ENCODE data around the gene MRPL55. TPM values are rescaled to one million over a fixed set of nuclear protein-coding genes. Genes with fewer than 3 reads are reported as not detected.

MRPL55 gene
- total RNA-seq, 1 experiment from 2014 or later = 57.1 TPM

- no peak for ATAC-seq
- CTCF ChIA-PET = no interaction called here
Observed at GRCh38 chr1:228063251-228064191, 45.6 kb downstream of the MRPL55 start.

GRCh38 chr1:228062812-228063211, 46.3 kb downstream of the MRPL55 start:
- no peak overlapping the region for H3K9ac ChIP-seq (ENCODE audit: low read length)
- ChIA-PET POLR2A (no interaction called here), RAD21 (ENCODE audit: low non-redundant PET in 1 of 2, low total read pairs in 2 of 2, uncharacterized antibody in 2 of 2, unreplicated experiment in 2 of 2) (no interaction called here), CTCF (no interaction called here)
- no peaks in the 10 kb centered on the region for H3K9me3 ChIP-seq (ENCODE audit: control insufficient read depth in 1 of 2, insufficient read depth in 1 of 2, low read depth in 1 of 2, low read length in 2 of 2)
- H3K79me2 ChIP-seq (ENCODE audit: insufficient read depth, low read length) = no peaks in the 10 kb centered on the region
- H3K4me3 ChIP-seq (replicated peaks in 1 of 2; ENCODE audit: low read depth in 1 of 2, low read length in 2 of 2) = no peak overlapping the region
- H3K9me2 ChIP-seq (ENCODE audit: insufficient read depth) = no peaks in the 10 kb centered on the region
- no peaks in the 10 kb centered on the region for H3K36me3 ChIP-seq (ENCODE audit: control insufficient read depth in 1 of 2, insufficient read depth in 2 of 2, low read length in 2 of 2)
- H3K27ac ChIP-seq (ENCODE audit: low read depth, low read length) = no peak overlapping the region
- H4K20me1 ChIP-seq (ENCODE audit: insufficient read depth) = no peaks in the 10 kb centered on the region
- 0 out of 2 replicates have a peak, but pooled peaks cover 6% of the 10 kb centered on the region for H3K27me3 ChIP-seq (ENCODE audit: insufficient read depth, low read length)
- TF ChIP-seq EZH2 (IDR thresholded peaks at IDR 0.05) = no peak
- no peak for TF ChIP-seq FOSL1 (IDR thresholded peaks at IDR 0.05; ENCODE audit: low read depth)
- TF ChIP-seq SIN3A (IDR thresholded peaks at IDR 0.05; ENCODE audit: low read depth) = no peak
- no peak for TF ChIP-seq EZH2phosphoT487 (IDR thresholded peaks at IDR 0.05; ENCODE audit: borderline replicate concordance)
- TF ChIP-seq POLR2AphosphoS5 (IDR thresholded peaks at IDR 0.05; ENCODE audit: low read depth, low read length) = no peak
- no peak for TF ChIP-seq POLR2A (IDR thresholded peaks at IDR 0.05; ENCODE audit: borderline replicate concordance, extremely low read depth, insufficient read depth, insufficient read length)
- TF ChIP-seq RAD21 (IDR thresholded peaks at IDR 0.05; ENCODE audit: low read depth) = no peak
- no peak for TF ChIP-seq CBX3 (IDR thresholded peaks at IDR 0.05; ENCODE audit: low read depth)
- TF ChIP-seq SP1 (IDR thresholded peaks at IDR 0.05; ENCODE audit: low read depth) = no peak
- TF ChIP-seq, protein P1, sequence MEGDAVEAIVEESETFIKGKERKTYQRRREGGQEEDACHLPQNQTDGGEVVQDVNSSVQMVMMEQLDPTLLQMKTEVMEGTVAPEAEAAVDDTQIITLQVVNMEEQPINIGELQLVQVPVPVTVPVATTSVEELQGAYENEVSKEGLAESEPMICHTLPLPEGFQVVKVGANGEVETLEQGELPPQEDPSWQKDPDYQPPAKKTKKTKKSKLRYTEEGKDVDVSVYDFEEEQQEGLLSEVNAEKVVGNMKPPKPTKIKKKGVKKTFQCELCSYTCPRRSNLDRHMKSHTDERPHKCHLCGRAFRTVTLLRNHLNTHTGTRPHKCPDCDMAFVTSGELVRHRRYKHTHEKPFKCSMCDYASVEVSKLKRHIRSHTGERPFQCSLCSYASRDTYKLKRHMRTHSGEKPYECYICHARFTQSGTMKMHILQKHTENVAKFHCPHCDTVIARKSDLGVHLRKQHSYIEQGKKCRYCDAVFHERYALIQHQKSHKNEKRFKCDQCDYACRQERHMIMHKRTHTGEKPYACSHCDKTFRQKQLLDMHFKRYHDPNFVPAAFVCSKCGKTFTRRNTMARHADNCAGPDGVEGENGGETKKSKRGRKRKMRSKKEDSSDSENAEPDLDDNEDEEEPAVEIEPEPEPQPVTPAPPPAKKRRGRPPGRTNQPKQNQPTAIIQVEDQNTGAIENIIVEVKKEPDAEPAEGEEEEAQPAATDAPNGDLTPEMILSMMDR (IDR thresholded peaks at IDR 0.05 in 2 of 3, conservative IDR thresholded peaks at IDR 0.05 in 1 of 3; ENCODE audit: borderline replicate concordance in 1 of 3, insufficient read depth in 1 of 3, low read depth in 2 of 3, low read length in 2 of 3) = no peak
- no peak for TF ChIP-seq TCF7L2 (IDR thresholded peaks at IDR 0.05; ENCODE audit: borderline replicate concordance, extremely low read depth, insufficient read depth, insufficient read length)
- no peak for TF ChIP-seq EGR1 (IDR thresholded peaks at IDR 0.05; ENCODE audit: low read depth)
- no peak for TF ChIP-seq ZNF274 (IDR thresholded peaks at IDR 0.05; ENCODE audit: low read depth, low read length)
- TF ChIP-seq CEBPB (IDR thresholded peaks at IDR 0.05; ENCODE audit: low read depth) = no peak
- no peak for TF ChIP-seq ELF1 (IDR thresholded peaks at IDR 0.05; ENCODE audit: borderline replicate concordance, low read depth)
- TF ChIP-seq MAX (IDR thresholded peaks at IDR 0.05) = no peak
- DNase-seq (ENCODE audit: low read depth, low spot score) = no peak
- no TSS peak for BruUV-seq (replicated peaks)
- no peak for ATAC-seq
- H3K4me2 ChIP-seq (ENCODE audit: low read length) = no peak overlapping the region
- intact Hi-C loops (cut with micrococcal nuclease) = no loop called here
- H3K4me1 ChIP-seq (ENCODE audit: control insufficient read depth in 1 of 2, insufficient read depth in 2 of 2, low read length in 2 of 2) = peaks cover 0 to 12% of the 10 kb centered on the region in 2 experiments; a peak in 2 of 4 replicates
- no peak overlapping the region for H2AFZ ChIP-seq (ENCODE audit: low read depth, low read length, poor library complexity, severe bottlenecking)

More at GRCh38 chr1:228063251-228064191, 45.6 kb downstream of the MRPL55 start:
- H3K4me3 ChIP-seq (replicated peaks in 1 of 2; ENCODE audit: low read depth in 1 of 2, low read length in 2 of 2) = no peak overlapping the region
- no peak overlapping the region for H2AFZ ChIP-seq (ENCODE audit: low read depth, low read length, poor library complexity, severe bottlenecking)
- POLR2A ChIA-PET = no interaction called here
- H3K36me3 ChIP-seq (ENCODE audit: control insufficient read depth in 1 of 2, insufficient read depth in 2 of 2, low read length in 2 of 2) = no peaks in the 10 kb centered on the region
- intact Hi-C loops (cut with micrococcal nuclease) = no loop called here
- 0 out of 2 replicates have a peak, but pooled peaks cover 6% of the 10 kb centered on the region for H3K27me3 ChIP-seq (ENCODE audit: insufficient read depth, low read length)
- TF ChIP-seq SRF (IDR thresholded peaks at IDR 0.05; ENCODE audit: low read depth) (no peak), POLR2AphosphoS5 (IDR thresholded peaks at IDR 0.05; ENCODE audit: low read depth, low read length) (no peak), POLR2A (IDR thresholded peaks at IDR 0.05; ENCODE audit: borderline replicate concordance, extremely low read depth, insufficient read depth, insufficient read length) (no peak), CEBPB (IDR thresholded peaks at IDR 0.05; ENCODE audit: low read depth) (no peak), EZH2 (IDR thresholded peaks at IDR 0.05) (no peak), TCF7L2 (IDR thresholded peaks at IDR 0.05; ENCODE audit: borderline replicate concordance, extremely low read depth, insufficient read depth, insufficient read length) (no peak)
- BruUV-seq (replicated peaks) = no TSS peak
- no peak overlapping the region for H3K4me2 ChIP-seq (ENCODE audit: low read length)
- H3K9me2 ChIP-seq (ENCODE audit: insufficient read depth) = no peaks in the 10 kb centered on the region
- RAD21 ChIA-PET (ENCODE audit: low non-redundant PET in 1 of 2, low total read pairs in 2 of 2, uncharacterized antibody in 2 of 2, unreplicated experiment in 2 of 2) = no interaction called here
- no peaks in the 10 kb centered on the region for H3K9me3 ChIP-seq (ENCODE audit: control insufficient read depth in 1 of 2, insufficient read depth in 1 of 2, low read depth in 1 of 2, low read length in 2 of 2)
- H3K27ac ChIP-seq (ENCODE audit: low read depth, low read length) = no peak overlapping the region
- no peaks in the 10 kb centered on the region for H4K20me1 ChIP-seq (ENCODE audit: insufficient read depth)
- DNase-seq (ENCODE audit: low read depth, low spot score) = no peak
- H3K79me2 ChIP-seq (ENCODE audit: insufficient read depth, low read length) = no peaks in the 10 kb centered on the region
- H3K9ac ChIP-seq (ENCODE audit: low read length) = no peak overlapping the region
- peaks cover 0 to 12% of the 10 kb centered on the region in 2 experiments; a peak in 2 of 4 replicates for H3K4me1 ChIP-seq (ENCODE audit: control insufficient read depth in 1 of 2, insufficient read depth in 2 of 2, low read length in 2 of 2)

Data from HCT116 (cell line).